ENCODE data around the gene PNKP. TPM values are rescaled to one million over a fixed set of nuclear protein-coding genes. Genes with fewer than 3 reads are reported as not detected.

Gene PNKP
- total and polyA plus RNA-seq, 9 of the 15 experiments (the other 6 are each of a cell fraction or from before 2014, with no cell fraction given): 2.8 to 85.4 (median 25.3) TPM

GRCh38 chr19:49876422-49877019, 9.1 kb upstream of the PNKP start (continued):
- TF ChIP-seq ZNF407 (IDR thresholded peaks at IDR 0.05; ENCODE audit: low read depth): no peak
- no peak for TF ChIP-seq IRF2 (CRISPR knock-in tag; IDR thresholded peaks at IDR 0.05)
- TF ChIP-seq ZNF12 (CRISPR knock-in tag; IDR thresholded peaks at IDR 0.05): no peak
- no peak for TF ChIP-seq GATAD2B (IDR thresholded peaks at IDR 0.05; ENCODE audit: borderline replicate concordance)
- peak; percentile 66; the same call in 1 of the 2 replicates for TF ChIP-seq MEF2D (tag; conservative IDR thresholded peaks at IDR 0.05; ENCODE audit: low read depth)
- no peak for TF ChIP-seq ZBTB43 (CRISPR knock-in tag; IDR thresholded peaks at IDR 0.05)
- no peak for TF ChIP-seq ZFP36 (IDR thresholded peaks at IDR 0.05; ENCODE audit: low read depth, low read length, partially characterized antibody)
- TF ChIP-seq BDP1 (IDR thresholded peaks at IDR 0.05; ENCODE audit: insufficient read depth, insufficient read length): no peak
- no peak for TF ChIP-seq ZNF740 (CRISPR knock-in tag; IDR thresholded peaks at IDR 0.05)
- no peak for TF ChIP-seq ZNF740 (tag; IDR thresholded peaks at IDR 0.05)
- TF ChIP-seq TEAD1 (CRISPR knock-in tag; IDR thresholded peaks at IDR 0.05): peak in 1 of 2 experiments; percentile 52; a peak in 1 of 4 replicates
- peak; percentile 78 for TF ChIP-seq USF2 (CRISPR knock-in tag; IDR thresholded peaks at IDR 0.05)
- no peak for TF ChIP-seq ZNF431 (CRISPR knock-in tag; IDR thresholded peaks at IDR 0.05)
- TF ChIP-seq CCNT2 (IDR thresholded peaks at IDR 0.05; ENCODE audit: borderline replicate concordance, extremely low read depth, insufficient read length, low read depth, low read length): peak; percentile 46
- no peak for TF ChIP-seq FOXJ2 (tag; IDR thresholded peaks at IDR 0.05)
